Activated CD4-positive, alpha-beta memory T cell treated with anti-CD3 and anti-CD28 coated beads for 36 hours (primary cell): ENCODE results near the gene BCL2A1. TPM values are rescaled to one million over a fixed set of nuclear protein-coding genes. Genes with fewer than 3 reads are reported as not detected.
A peak's percentile ranks its signal among the peaks of the same experiment; 100 is the strongest.
"Not testable (repeated sequence)": the region's sequence is repeated elsewhere in the genome, so short reads cannot be mapped to it uniquely, and the experiment has no call there.

ENCODE experiments used
- CTCF ChIA-PET: fragments of 350-600 bp; sonication (Branson Sonifier 250); formaldehyde crosslinking; loops from one replicate; lab custom pipeline; 2021; ENCODE audit warnings: antibody characterized with exemption, inconsistent platforms; lab: Charles Lee
- POLR2A ChIA-PET: fragments of 350-600 bp; sonication (Branson Sonifier 250); formaldehyde crosslinking; loops from one replicate; lab custom pipeline; 2021; ENCODE audit warnings: antibody characterized with exemption; lab: Charles Lee
- DNase-seq: peaks from one replicate; pipeline ENCODE4 v3.0.0-alpha.2; 2020
- H3K27ac Mint-ChIP-seq: one replicate; pipeline ENCODE4 v1.8.0; 2021; ENCODE audit warnings: mixed read lengths
- H3K27me3 Mint-ChIP-seq: one replicate; pipeline ENCODE4 v1.8.0; 2021; ENCODE audit warnings: mixed read lengths
- H3K36me3 Mint-ChIP-seq: one replicate; pipeline ENCODE4 v1.8.0; 2021; ENCODE audit warnings: mixed read lengths
- H3K4me1 Mint-ChIP-seq: one replicate; pipeline ENCODE4 v1.8.0; 2021; ENCODE audit warnings: low read depth, mixed read lengths
- H3K4me3 Mint-ChIP-seq: one replicate; pipeline ENCODE4 v1.8.0; 2021; ENCODE audit warnings: mild to moderate bottlenecking, mixed read lengths
- H3K9me3 Mint-ChIP-seq: one replicate; pipeline ENCODE4 v1.8.0; 2021; ENCODE audit warnings: mixed read lengths
- intact Hi-C: fragments of 100-400 bp; cut with micrococcal nuclease; formaldehyde crosslinking; loops from one replicate; pipeline ENCODE4 v1.15.1; 2023
- total RNA-seq, 2 experiments: library from RNA; stranded (reverse); gene quantifications; one replicate each; pipeline ENCODE4 v1.2.3, GENCODE V29; 2021

BCL2A1 gene
- total RNA-seq, 2 experiments from 2014 or later: 110 to 111 TPM

DNA sequence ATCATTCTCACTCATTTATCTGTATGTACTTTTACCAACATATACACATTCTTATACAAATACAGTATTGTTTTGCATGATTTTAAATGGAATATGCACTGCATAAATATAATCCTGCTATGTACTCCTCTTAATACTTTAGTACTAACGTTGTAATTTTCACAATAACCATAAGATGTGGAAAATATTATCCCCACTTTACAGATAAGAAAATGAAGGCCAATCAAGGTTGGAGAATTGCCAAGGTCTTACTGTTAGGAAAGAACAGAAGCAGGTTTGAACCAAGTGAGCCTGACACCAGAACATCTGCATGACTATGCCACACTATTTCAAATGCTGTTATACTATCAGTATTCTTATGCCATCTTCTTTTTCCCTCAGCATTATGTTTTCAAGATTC is 32.9 kb downstream of the BCL2A1 start:
- Mint-ChIP-seq H3K36me3 (no peaks in the 10 kb centered on the region), H3K4me3 (no peak overlapping the region), H3K27me3 (peaks cover 6% of the 10 kb centered on the region), H3K27ac (no peak overlapping the region), H3K9me3 (no peaks in the 10 kb centered on the region), H3K4me1 (peaks cover 12% of the 10 kb centered on the region)
- ChIA-PET POLR2A (no interaction called here), CTCF (no interaction called here)
- intact Hi-C loops: no loop called here
- DNase-seq: no peak

DNA sequence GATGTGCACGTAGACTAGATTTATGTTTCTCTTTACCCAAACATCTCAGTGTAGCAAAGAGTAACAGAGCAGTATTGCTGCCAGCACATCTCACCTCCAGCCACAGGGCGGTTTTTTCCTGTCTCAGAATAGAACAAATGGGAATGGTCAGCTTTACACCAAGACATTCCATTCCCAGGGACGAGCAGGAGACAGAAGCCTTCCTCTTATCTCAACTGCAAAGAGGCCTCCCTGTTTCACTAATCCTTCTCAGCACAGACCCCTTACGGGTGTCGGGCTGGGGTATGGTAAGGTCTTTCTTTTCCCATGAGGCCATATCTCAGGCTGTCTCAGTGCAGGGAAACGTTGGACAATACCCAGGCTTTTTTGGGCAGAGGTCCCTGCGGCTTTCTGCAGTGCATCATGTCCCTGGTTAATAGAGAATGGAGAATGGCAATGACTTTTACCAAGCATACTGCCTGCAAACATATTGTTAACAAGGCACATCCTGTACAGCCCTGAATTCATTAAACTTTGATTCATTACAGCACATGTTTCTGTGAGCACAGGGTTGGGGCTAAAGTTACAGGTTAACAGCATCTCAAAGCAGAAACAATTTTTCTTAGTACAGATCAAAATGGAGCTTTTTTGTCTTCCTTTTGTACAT is 35.3 kb downstream of the BCL2A1 start:
- POLR2A ChIA-PET, H3K4me1 Mint-ChIP-seq, H3K9me3 Mint-ChIP-seq, H3K36me3 Mint-ChIP-seq, CTCF ChIA-PET, DNase-seq, H3K27me3 Mint-ChIP-seq, H3K4me3 Mint-ChIP-seq, H3K27ac Mint-ChIP-seq, intact Hi-C loops: not testable (repeated sequence)

DNA sequence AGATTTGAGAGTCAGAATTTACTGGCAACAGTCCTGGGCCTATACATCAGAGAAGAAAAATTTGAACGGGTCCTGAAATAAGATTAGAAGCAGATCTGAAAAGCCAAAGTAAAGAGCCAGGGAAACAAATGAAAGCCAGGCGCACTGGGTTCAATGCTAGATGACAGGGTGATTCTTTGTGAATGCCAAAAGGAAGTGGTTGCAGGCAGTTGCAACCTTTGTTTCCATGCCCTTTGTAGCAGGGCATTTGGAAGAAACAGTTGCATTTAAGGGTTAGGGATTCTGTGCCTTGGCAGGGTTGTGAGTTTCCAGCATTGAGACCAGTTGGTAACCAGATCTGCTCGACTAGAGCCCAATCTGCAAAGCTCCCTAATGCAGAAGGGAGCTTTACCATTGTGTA is 37.8 kb downstream of the BCL2A1 start:
- no peaks in the 10 kb centered on the region for H3K36me3 Mint-ChIP-seq
- no peaks in the 10 kb centered on the region for H3K4me1 Mint-ChIP-seq
- CTCF ChIA-PET: interaction anchor here (1.2 kb wide), 1 partner anchor 80 kb away, joined by 3 read pairs; no protein-coding TSS in a partner anchor
- peaks cover 6% of the 10 kb centered on the region for H3K27me3 Mint-ChIP-seq
- no peak for DNase-seq
- H3K27ac Mint-ChIP-seq: no peak overlapping the region
- H3K4me3 Mint-ChIP-seq: no peak overlapping the region
- POLR2A ChIA-PET: no interaction called here
- H3K9me3 Mint-ChIP-seq: no peaks in the 10 kb centered on the region
- intact Hi-C loops: no loop called here

- ChIA-PET CTCF (no interaction called here), POLR2A (no interaction called here)
- peaks cover 6% of the 10 kb centered on the region for H3K27me3 Mint-ChIP-seq
- no peaks in the 10 kb centered on the region for H3K4me1 Mint-ChIP-seq
- H3K9me3 Mint-ChIP-seq: no peaks in the 10 kb centered on the region
- no peak overlapping the region for H3K27ac Mint-ChIP-seq
- no peak overlapping the region for H3K4me3 Mint-ChIP-seq
- intact Hi-C loops: no loop called here
- H3K36me3 Mint-ChIP-seq: no peaks in the 10 kb centered on the region
- DNase-seq: no peak
These were observed 38.5 kb downstream of the BCL2A1 start for GRCh38 chr15:79932447-79932846.

- no peaks in the 10 kb centered on the region for H3K4me1 Mint-ChIP-seq
These were observed 40.5 kb downstream of the BCL2A1 start for GRCh38 chr15:79930516-79930915.

DNA sequence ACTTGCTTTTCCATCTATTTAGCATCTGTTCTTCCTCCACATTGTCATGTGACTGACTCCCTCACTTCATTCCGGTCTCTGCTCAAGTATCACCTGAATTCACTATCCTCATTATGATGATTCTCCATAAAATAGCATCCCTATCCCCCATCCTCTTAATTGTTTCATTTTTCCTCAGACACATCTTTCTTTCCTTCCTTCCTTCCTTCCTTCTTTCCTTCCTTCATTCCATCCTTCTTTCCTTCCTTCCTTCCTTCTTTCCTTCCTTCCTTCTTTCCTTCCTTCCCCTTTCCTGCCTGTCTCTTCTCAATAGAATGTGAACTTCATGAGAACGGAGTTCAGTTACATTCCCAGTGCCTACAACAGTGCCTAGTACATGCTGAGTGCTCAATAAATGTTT is 41.6 kb downstream of the BCL2A1 start:
- Mint-ChIP-seq H3K27ac (no peak overlapping the region), H3K4me3 (no peak overlapping the region), H3K36me3 (peaks cover 2% of the 10 kb centered on the region), H3K4me1 (peaks cover 2% of the 10 kb centered on the region), H3K9me3 (no peaks in the 10 kb centered on the region), H3K27me3 (peaks cover 3% of the 10 kb centered on the region)
- no peak for DNase-seq
- ChIA-PET CTCF (no interaction called here), POLR2A (no interaction called here)
- intact Hi-C loops: no loop called here

More at GRCh38 chr15:79930516-79930915, 40.5 kb downstream of the BCL2A1 start:
- ChIA-PET POLR2A (no interaction called here), CTCF (interaction anchor here (1.2 kb wide), 1 partner anchor 14 kb away, joined by 3 read pairs; no protein-coding TSS in a partner anchor)
- intact Hi-C loops: no loop called here
- Mint-ChIP-seq H3K36me3 (no peaks in the 10 kb centered on the region), H3K27ac (no peak overlapping the region), H3K4me3 (no peak overlapping the region), H3K27me3 (peaks cover 6% of the 10 kb centered on the region), H3K9me3 (no peaks in the 10 kb centered on the region)
- no peak for DNase-seq

DNA sequence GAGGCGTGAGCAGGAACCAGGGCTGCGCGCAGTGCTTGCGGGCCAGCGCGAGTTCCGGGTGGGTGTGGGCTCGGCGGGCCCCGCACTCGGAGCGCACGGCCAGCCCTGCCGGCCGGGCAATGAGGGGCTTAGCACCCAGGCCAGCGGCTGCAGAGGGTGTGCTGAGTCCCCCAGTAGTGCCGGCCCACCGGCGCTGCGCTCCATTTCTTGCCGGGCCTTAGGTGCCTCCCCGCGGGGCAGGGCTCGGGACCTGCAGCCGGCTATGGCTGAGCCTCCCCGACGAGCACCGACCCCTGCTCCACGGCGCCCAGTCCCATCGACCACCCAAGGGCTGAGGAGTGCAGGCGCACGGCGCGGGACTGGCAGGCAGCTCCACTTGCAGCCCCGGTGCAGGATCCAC is 44.9 kb downstream of the BCL2A1 start:
- Mint-ChIP-seq H3K36me3 (peaks cover 21% of the 10 kb centered on the region), H3K4me1 (peaks cover 20% of the 10 kb centered on the region)
- H3K9me3 Mint-ChIP-seq, H3K27me3 Mint-ChIP-seq, POLR2A ChIA-PET, H3K27ac Mint-ChIP-seq, CTCF ChIA-PET, intact Hi-C loops, H3K4me3 Mint-ChIP-seq, DNase-seq: not testable (repeated sequence)

- peaks cover 20% of the 10 kb centered on the region for H3K4me1 Mint-ChIP-seq
- POLR2A ChIA-PET: interaction anchor here (3.3 kb wide), 1 partner anchor 43 kb away, joined by 70 read pairs; no protein-coding TSS in a partner anchor
- intact Hi-C loops: no loop called here
- CTCF ChIA-PET: no interaction called here
- H3K36me3 Mint-ChIP-seq: peaks cover 35% of the 10 kb centered on the region
- peak overlapping the region; percentile 93 for H3K4me3 Mint-ChIP-seq
- peaks cover 22% of the 10 kb centered on the region for H3K9me3 Mint-ChIP-seq
- no peaks in the 10 kb centered on the region for H3K27me3 Mint-ChIP-seq
- H3K27ac Mint-ChIP-seq: peak overlapping the region; percentile 51
- no peak for DNase-seq
These were observed 46.6 kb downstream of the BCL2A1 start for GRCh38 chr15:79924379-79924778.

GRCh38 chr15:79923515-79924169 is 47.4 kb downstream of the BCL2A1 start:
- Mint-ChIP-seq H3K4me3 (peak overlapping the region; percentile 93), H3K9me3 (peaks cover 29% of the 10 kb centered on the region), H3K36me3 (peaks cover 42% of the 10 kb centered on the region), H3K4me1 (peaks cover 20% of the 10 kb centered on the region), H3K27ac (peak overlapping the region; percentile 95), H3K27me3 (no peaks in the 10 kb centered on the region)
- DNase-seq: peak; percentile 99
- POLR2A ChIA-PET: interaction anchor here (0.6 to 3.3 kb wide), 10 partner anchors 8 to 138 kb away, joined by 3 to 70 read pairs (median 6); partner anchors contain the start of genes BCL2A1, MTHFS and ZFAND6
- intact Hi-C loops: loop anchor here (1.0 to 2.0 kb wide), 5 partner anchors 26 to 229 kb away; partner anchors contain the start of genes BCL2A1, FAH, MTHFS and ZFAND6
- CTCF ChIA-PET: interaction anchor here (1.0 to 2.7 kb wide), 6 partner anchors 20 to 544 kb away, joined by 3 to 15 read pairs (median 10); partner anchors contain the start of gene MTHFS

DNA sequence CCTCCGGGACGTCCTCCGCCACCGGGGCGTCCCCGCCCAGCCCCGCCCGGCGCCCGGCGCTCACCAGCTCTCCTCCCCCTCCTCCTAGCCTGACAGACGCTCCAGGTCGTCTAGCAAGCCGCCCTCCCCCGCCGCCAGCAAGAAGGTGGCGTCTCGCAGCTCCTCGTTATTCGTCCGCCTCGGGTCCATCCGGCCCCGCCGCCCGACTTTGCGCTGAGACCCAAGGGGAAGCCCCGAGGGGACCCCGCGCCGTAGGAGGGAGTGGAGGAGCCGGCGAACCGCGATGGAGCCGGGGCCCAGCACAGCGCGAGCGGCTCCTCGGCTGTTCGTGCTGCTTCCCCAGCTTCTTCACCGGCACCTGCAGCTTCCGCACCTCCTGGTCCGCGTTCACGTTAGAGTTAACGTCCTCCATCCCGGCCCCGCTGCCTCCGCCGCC is 47.9 kb downstream of the BCL2A1 start:
- intact Hi-C loops: loop anchor here (1.0 to 2.0 kb wide), 5 partner anchors 26 to 230 kb away; partner anchors contain the start of genes BCL2A1, FAH, MTHFS and ZFAND6

GRCh38 chr15:79922512-79923078 is 48.4 kb downstream of the BCL2A1 start:
- Mint-ChIP-seq H3K9me3 (peaks cover 38% of the 10 kb centered on the region), H3K36me3 (peaks cover 51% of the 10 kb centered on the region), H3K4me1 (peaks cover 20% of the 10 kb centered on the region), H3K4me3 (peak overlapping the region; percentile 93), H3K27me3 (no peaks in the 10 kb centered on the region), H3K27ac (peak overlapping the region; percentile 95)
- ChIA-PET CTCF (interaction anchor here (0.5 to 2.7 kb wide), 11 partner anchors 19 to 543 kb away, joined by 3 to 15 read pairs (median 4); partner anchors contain the start of genes BCL2A1 and MTHFS), POLR2A (interaction anchor here (0.8 to 3.3 kb wide), 10 partner anchors 7 to 139 kb away, joined by 3 to 70 read pairs (median 6); partner anchors contain the start of genes BCL2A1, MTHFS and ZFAND6)
- intact Hi-C loops: loop anchor here (1.0 to 2.0 kb wide), 5 partner anchors 25 to 230 kb away; partner anchors contain the start of genes BCL2A1, FAH, MTHFS and ZFAND6
- DNase-seq: no peak

More for the DNA sequence above, 47.9 kb downstream of the BCL2A1 start:
- ChIA-PET POLR2A (interaction anchor here (0.6 to 3.3 kb wide), 12 partner anchors 8 to 138 kb away, joined by 3 to 70 read pairs (median 6); partner anchors contain the start of genes BCL2A1, MTHFS and ZFAND6), CTCF (interaction anchor here (0.5 to 2.7 kb wide), 9 partner anchors 19 to 543 kb away, joined by 3 to 15 read pairs (median 7); partner anchors contain the start of gene MTHFS)
- DNase-seq: peak; percentile 84
- peak overlapping the region; percentile 93 for H3K4me3 Mint-ChIP-seq
- H3K27me3 Mint-ChIP-seq: no peaks in the 10 kb centered on the region
- peaks cover 46% of the 10 kb centered on the region for H3K36me3 Mint-ChIP-seq
- H3K4me1 Mint-ChIP-seq: peaks cover 20% of the 10 kb centered on the region
- peak overlapping the region; percentile 95 for H3K27ac Mint-ChIP-seq
- H3K9me3 Mint-ChIP-seq: peaks cover 33% of the 10 kb centered on the region
